ENCODE measurements around the gene ARHGAP35.

The ARHGAP35 gene

GRCh38 chr19:46904114-46905060 is 43.6 kb downstream of the ARHGAP35 start:
- Histone ChIP-seq H3K36me3 (ENCODE audit: control insufficient read depth, insufficient read depth, low read length) (no peaks in the 10 kb centered on the region), H3K9me3 (ENCODE audit: control insufficient read depth, insufficient read depth, low read length) (no peaks in the 10 kb centered on the region), H3K27ac (ENCODE audit: low read length) (no peak overlapping the region), H3K4me1 (ENCODE audit: control insufficient read depth, insufficient read depth, low read length) (no peaks in the 10 kb centered on the region; the same call in 1 of the 2 replicates), H3K27me3 (ENCODE audit: control insufficient read depth, insufficient read depth, low read length) (no peaks in the 10 kb centered on the region), H3K4me3 (ENCODE audit: low read length) (no peak overlapping the region)
- no peak for DNase-seq (ENCODE audit: low read depth, low spot score)
- no CpG with 5 or more reads among the region's 16 CpGs for WGBS (ENCODE audit: insufficient coverage, insufficient read length)

GRCh38 chr19:46906221-46906620 is 45.4 kb downstream of the ARHGAP35 start:
- H3K4me1 ChIP-seq (ENCODE audit: control insufficient read depth, insufficient read depth, low read length) = no peaks in the 10 kb centered on the region; the same call in 1 of the 2 replicates
- no peaks in the 10 kb centered on the region for H3K36me3 ChIP-seq (ENCODE audit: control insufficient read depth, insufficient read depth, low read length)
- WGBS (ENCODE audit: insufficient coverage, insufficient read length) = no CpG with 5 or more reads among the region's 2 CpGs
- no peak overlapping the region for H3K4me3 ChIP-seq (ENCODE audit: low read length)
- H3K9me3 ChIP-seq (ENCODE audit: control insufficient read depth, insufficient read depth, low read length) = no peaks in the 10 kb centered on the region
- no peak overlapping the region for H3K27ac ChIP-seq (ENCODE audit: low read length)
- H3K27me3 ChIP-seq (ENCODE audit: control insufficient read depth, insufficient read depth, low read length) = no peaks in the 10 kb centered on the region
- DNase-seq (ENCODE audit: low read depth, low spot score) = no peak

GRCh38 chr19:46907880-46908279 is 47.1 kb downstream of the ARHGAP35 start:
- H3K27me3 ChIP-seq (ENCODE audit: control insufficient read depth, insufficient read depth, low read length) = no peaks in the 10 kb centered on the region
- no peaks in the 10 kb centered on the region; the same call in 1 of the 2 replicates for H3K4me1 ChIP-seq (ENCODE audit: control insufficient read depth, insufficient read depth, low read length)
- no CpG with 5 or more reads among the region's 4 CpGs for whole genome bisulfite sequencing (ENCODE audit: insufficient coverage, insufficient read length)
- H3K36me3 ChIP-seq (ENCODE audit: control insufficient read depth, insufficient read depth, low read length) = no peaks in the 10 kb centered on the region
- H3K9me3 ChIP-seq (ENCODE audit: control insufficient read depth, insufficient read depth, low read length) = no peaks in the 10 kb centered on the region
- no peak overlapping the region for H3K27ac ChIP-seq (ENCODE audit: low read length)
- H3K4me3 ChIP-seq (ENCODE audit: low read length) = no peak overlapping the region
- DNase-seq (ENCODE audit: low read depth, low spot score) = no peak

- DNase-seq (ENCODE audit: low read depth, low spot score) = no peak
- Histone ChIP-seq H3K4me3 (ENCODE audit: low read length) (no peak overlapping the region), H3K36me3 (ENCODE audit: control insufficient read depth, insufficient read depth, low read length) (no peaks in the 10 kb centered on the region), H3K27me3 (ENCODE audit: control insufficient read depth, insufficient read depth, low read length) (no peaks in the 10 kb centered on the region), H3K27ac (ENCODE audit: low read length) (no peak overlapping the region), H3K9me3 (ENCODE audit: control insufficient read depth, insufficient read depth, low read length) (no peaks in the 10 kb centered on the region), H3K4me1 (ENCODE audit: control insufficient read depth, insufficient read depth, low read length) (peaks cover 2% of the 10 kb centered on the region; the same call in 1 of the 2 replicates)
- no CpG with 5 or more reads among the region's 4 CpGs for WGBS (ENCODE audit: insufficient coverage, insufficient read length)
Observed at GRCh38 chr19:46909356-46909755, 48.6 kb downstream of the ARHGAP35 start.

Data from iPS DF 6.9 (cell line).